GM06990 (cell line): Measurements from ENCODE around the gene SZRD1.

Experiments used
- DNase-seq: peaks from one replicate; pipeline ENCODE4 v3.0.0-alpha.2; 2011; ENCODE audit not compliant: insufficient read length; ENCODE audit errors: extremely low read depth
- H3K27me3 ChIP-seq: replicated peaks from 2 replicates; pipeline ENCODE4 v1.6.0; 2011; ENCODE audit warnings: low read length; ENCODE audit not compliant: control insufficient read depth, insufficient read depth
- H3K36me3 ChIP-seq: 2 replicates; pipeline ENCODE4 v1.5.1; 2011; ENCODE audit warnings: low read length; ENCODE audit not compliant: control insufficient read depth, insufficient read depth
- H3K4me3 ChIP-seq: replicated peaks from 2 replicates; pipeline ENCODE4 v1.5.1; 2011; ENCODE audit warnings: low read depth, mild to moderate bottlenecking, control low read depth, low read length
- CTCF ChIP-seq: IDR thresholded peaks from 2 replicates; pipeline ENCODE4 v1.5.1; 2011; ENCODE audit warnings: low read length, control low read depth, mild to moderate bottlenecking, inconsistent platforms; ENCODE audit not compliant: insufficient read depth, poor library complexity, severe bottlenecking

The SZRD1 gene

GRCh38 chr1:16421201-16421600, 54.2 kb downstream of the SZRD1 start:
- H3K4me3 ChIP-seq: no peak overlapping the region
- no peak for TF ChIP-seq CTCF
- no peaks in the 10 kb centered on the region for H3K36me3 ChIP-seq
- H3K27me3 ChIP-seq: no peaks in the 10 kb centered on the region
- no peak for DNase-seq

GRCh38 chr1:16422041-16422440, 55.0 kb downstream of the SZRD1 start:
- Histone ChIP-seq H3K27me3 (no peaks in the 10 kb centered on the region), H3K4me3 (no peak overlapping the region), H3K36me3 (no peaks in the 10 kb centered on the region)
- no peak for TF ChIP-seq CTCF
- DNase-seq: no peak

- Histone ChIP-seq H3K27me3 (no peaks in the 10 kb centered on the region), H3K4me3 (no peak overlapping the region), H3K36me3 (no peaks in the 10 kb centered on the region)
- DNase-seq: no peak
- TF ChIP-seq CTCF: no peak
Observed at GRCh38 chr1:16425125-16426025, 58.3 kb downstream of the SZRD1 start.

GRCh38 chr1:16430606-16431005, 63.6 kb downstream of the SZRD1 start:
- no peaks in the 10 kb centered on the region for H3K27me3 ChIP-seq
- TF ChIP-seq CTCF: no peak
- no peak for DNase-seq

GRCh38 chr1:16433030-16433429, 66.0 kb downstream of the SZRD1 start:
- no peak for DNase-seq
- TF ChIP-seq CTCF: no peak
- no peaks in the 10 kb centered on the region for H3K27me3 ChIP-seq
- H3K36me3 ChIP-seq: no peaks in the 10 kb centered on the region
- no peak overlapping the region for H3K4me3 ChIP-seq

More at GRCh38 chr1:16430606-16431005, 63.6 kb downstream of the SZRD1 start:
- Histone ChIP-seq H3K4me3 (no peak overlapping the region), H3K36me3 (no peaks in the 10 kb centered on the region)

GRCh38 chr1:16434007-16434406, 67.0 kb downstream of the SZRD1 start:
- no peaks in the 10 kb centered on the region for H3K36me3 ChIP-seq
- DNase-seq: no peak
- no peak for TF ChIP-seq CTCF
- no peak overlapping the region for H3K4me3 ChIP-seq
- no peaks in the 10 kb centered on the region for H3K27me3 ChIP-seq
